PFSK-1 (cell line): ENCODE data around the gene RNF214.

Experiments used
- FOXP2 ChIP-seq: optimal IDR thresholded peaks from 2 replicates; pipeline ENCODE3; 2011; ENCODE audit warnings: borderline replicate concordance, control low read depth, inconsistent platforms; ENCODE audit not compliant: insufficient read depth; ENCODE audit errors: extremely low read length, extremely low read depth
- POLR2AphosphoS5 ChIP-seq: IDR thresholded peaks from 2 replicates; pipeline ENCODE4 v1.6.1; 2012; ENCODE audit warnings: low read depth, mild to moderate bottlenecking, control low read depth, low read length, moderate library complexity
- SIN3A ChIP-seq: IDR thresholded peaks from 2 replicates; pipeline ENCODE4 v1.6.1; 2012; ENCODE audit warnings: mild to moderate bottlenecking, low read length, moderate library complexity, borderline replicate concordance; ENCODE audit not compliant: insufficient read depth
- TAF1 ChIP-seq: IDR thresholded peaks from 2 replicates; pipeline ENCODE4 v1.6.1; 2012; ENCODE audit warnings: low read length, control low read depth, borderline replicate concordance; ENCODE audit not compliant: insufficient read depth
- TF ChIP-seq, protein P1 (sequence below), 2 experiments: IDR thresholded peaks; 2 replicates each; pipeline versions ENCODE4 v1.6.1 to v1.8.0; 2011 to 2012; ENCODE audit warnings: low read depth in 2 of 2, low read length in 2 of 2, control low read depth in 1 of 2, inconsistent platforms in 1 of 2, mild to moderate bottlenecking in 1 of 2, moderate library complexity in 1 of 2; ENCODE audit not compliant: insufficient read depth in 1 of 2

Gene RNF214

GRCh38 chr11:117221775-117222517 lies 10.5 kb upstream of the RNF214 start:
- TF ChIP-seq POLR2AphosphoS5 (no peak), FOXP2 (no peak), SIN3A (no peak)
- TF ChIP-seq, protein P1, sequence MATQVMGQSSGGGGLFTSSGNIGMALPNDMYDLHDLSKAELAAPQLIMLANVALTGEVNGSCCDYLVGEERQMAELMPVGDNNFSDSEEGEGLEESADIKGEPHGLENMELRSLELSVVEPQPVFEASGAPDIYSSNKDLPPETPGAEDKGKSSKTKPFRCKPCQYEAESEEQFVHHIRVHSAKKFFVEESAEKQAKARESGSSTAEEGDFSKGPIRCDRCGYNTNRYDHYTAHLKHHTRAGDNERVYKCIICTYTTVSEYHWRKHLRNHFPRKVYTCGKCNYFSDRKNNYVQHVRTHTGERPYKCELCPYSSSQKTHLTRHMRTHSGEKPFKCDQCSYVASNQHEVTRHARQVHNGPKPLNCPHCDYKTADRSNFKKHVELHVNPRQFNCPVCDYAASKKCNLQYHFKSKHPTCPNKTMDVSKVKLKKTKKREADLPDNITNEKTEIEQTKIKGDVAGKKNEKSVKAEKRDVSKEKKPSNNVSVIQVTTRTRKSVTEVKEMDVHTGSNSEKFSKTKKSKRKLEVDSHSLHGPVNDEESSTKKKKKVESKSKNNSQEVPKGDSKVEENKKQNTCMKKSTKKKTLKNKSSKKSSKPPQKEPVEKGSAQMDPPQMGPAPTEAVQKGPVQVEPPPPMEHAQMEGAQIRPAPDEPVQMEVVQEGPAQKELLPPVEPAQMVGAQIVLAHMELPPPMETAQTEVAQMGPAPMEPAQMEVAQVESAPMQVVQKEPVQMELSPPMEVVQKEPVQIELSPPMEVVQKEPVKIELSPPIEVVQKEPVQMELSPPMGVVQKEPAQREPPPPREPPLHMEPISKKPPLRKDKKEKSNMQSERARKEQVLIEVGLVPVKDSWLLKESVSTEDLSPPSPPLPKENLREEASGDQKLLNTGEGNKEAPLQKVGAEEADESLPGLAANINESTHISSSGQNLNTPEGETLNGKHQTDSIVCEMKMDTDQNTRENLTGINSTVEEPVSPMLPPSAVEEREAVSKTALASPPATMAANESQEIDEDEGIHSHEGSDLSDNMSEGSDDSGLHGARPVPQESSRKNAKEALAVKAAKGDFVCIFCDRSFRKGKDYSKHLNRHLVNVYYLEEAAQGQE (IDR thresholded peaks at IDR 0.05; ENCODE audit: insufficient read depth in 1 of 2, low read depth in 2 of 2, low read length in 2 of 2) = no peak

- TF ChIP-seq, protein P1 (IDR thresholded peaks at IDR 0.05; ENCODE audit: insufficient read depth in 1 of 2, low read depth in 2 of 2, low read length in 2 of 2) = no peak
- no peak for TF ChIP-seq FOXP2
- TF ChIP-seq POLR2AphosphoS5 = no peak
- no peak for TF ChIP-seq SIN3A
- TF ChIP-seq TAF1 = no peak
These were observed 9.3 kb upstream of the RNF214 start for GRCh38 chr11:117222991-117223740.

- TF ChIP-seq FOXP2 (no peak), POLR2AphosphoS5 (no peak), SIN3A (no peak), TAF1 (no peak)
- TF ChIP-seq, protein P1 (IDR thresholded peaks at IDR 0.05; ENCODE audit: insufficient read depth in 1 of 2, low read depth in 2 of 2, low read length in 2 of 2) = no peak
These were observed 8.5 kb upstream of the RNF214 start for GRCh38 chr11:117223741-117224689.

GRCh38 chr11:117225553-117226170 lies 6.8 kb upstream of the RNF214 start:
- TF ChIP-seq TAF1 (no peak), POLR2AphosphoS5 (no peak), SIN3A (no peak), FOXP2 (no peak)
- TF ChIP-seq, protein P1 (IDR thresholded peaks at IDR 0.05; ENCODE audit: insufficient read depth in 1 of 2, low read depth in 2 of 2, low read length in 2 of 2) = no peak
